Epithelial cell of esophagus (primary cell): ENCODE results near the gene COQ8A.

Experiments
- DNase-seq: peaks from one replicate; pipeline ENCODE4 v3.0.0; 2010; ENCODE audit warnings: low read depth
- H3K4me3 ChIP-seq: 2 replicates; pipeline ENCODE4 v1.5.1; 2011; ENCODE audit warnings: mild to moderate bottlenecking, low read length, control low read depth
- CTCF ChIP-seq: IDR thresholded peaks from 2 replicates; pipeline ENCODE4 v1.5.1; 2011; ENCODE audit warnings: low read depth, mild to moderate bottlenecking, low read length, control low read depth, inconsistent platforms; ENCODE audit not compliant: insufficient read depth; ENCODE audit errors: missing control alignments

The COQ8A gene

DNA sequence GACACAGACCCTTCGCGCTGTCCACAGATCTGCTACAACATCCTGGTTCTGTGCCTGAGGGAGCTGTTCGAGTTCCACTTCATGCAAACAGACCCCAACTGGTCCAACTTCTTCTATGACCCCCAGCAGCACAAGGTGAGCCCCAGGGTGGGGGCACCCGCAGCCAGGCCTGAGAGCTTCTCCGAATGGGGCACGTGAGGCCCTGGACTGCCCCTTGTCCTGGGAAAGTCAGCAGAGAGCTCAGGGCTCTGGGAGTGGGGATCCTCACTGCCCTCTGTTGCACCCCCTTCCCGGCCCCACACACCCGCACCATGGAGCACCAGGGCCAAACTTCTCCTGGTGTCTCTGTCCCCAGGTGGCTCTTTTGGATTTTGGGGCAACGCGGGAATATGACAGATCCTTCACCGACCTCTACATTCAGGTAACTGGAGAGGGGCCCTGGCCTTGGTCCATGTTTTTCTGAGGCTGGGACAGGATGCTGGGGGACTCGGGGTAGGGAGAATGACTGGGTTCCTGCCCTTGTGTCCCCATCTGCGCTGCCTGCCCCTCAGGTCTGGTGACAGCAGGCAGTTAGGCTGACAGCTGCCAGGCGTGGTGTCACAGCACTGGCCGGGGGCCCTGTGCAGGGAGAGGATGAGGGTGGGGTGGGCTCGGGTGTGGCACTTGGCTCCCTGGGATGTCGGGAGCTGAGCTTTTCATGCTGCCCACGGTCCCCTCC is 44.6 kb downstream of the COQ8A start:
- H3K4me3 ChIP-seq: no peak overlapping the region
- no peak for DNase-seq
- no peak for TF ChIP-seq CTCF

GRCh38 chr1:226985239-226985838 is 45.2 kb downstream of the COQ8A start:
- TF ChIP-seq CTCF: no peak
- H3K4me3 ChIP-seq: no peak overlapping the region
- no peak for DNase-seq

GRCh38 chr1:226985839-226986463 is 45.9 kb downstream of the COQ8A start:
- H3K4me3 ChIP-seq: no peak overlapping the region
- peak; percentile 15 for DNase-seq
- TF ChIP-seq CTCF: no peak

DNA sequence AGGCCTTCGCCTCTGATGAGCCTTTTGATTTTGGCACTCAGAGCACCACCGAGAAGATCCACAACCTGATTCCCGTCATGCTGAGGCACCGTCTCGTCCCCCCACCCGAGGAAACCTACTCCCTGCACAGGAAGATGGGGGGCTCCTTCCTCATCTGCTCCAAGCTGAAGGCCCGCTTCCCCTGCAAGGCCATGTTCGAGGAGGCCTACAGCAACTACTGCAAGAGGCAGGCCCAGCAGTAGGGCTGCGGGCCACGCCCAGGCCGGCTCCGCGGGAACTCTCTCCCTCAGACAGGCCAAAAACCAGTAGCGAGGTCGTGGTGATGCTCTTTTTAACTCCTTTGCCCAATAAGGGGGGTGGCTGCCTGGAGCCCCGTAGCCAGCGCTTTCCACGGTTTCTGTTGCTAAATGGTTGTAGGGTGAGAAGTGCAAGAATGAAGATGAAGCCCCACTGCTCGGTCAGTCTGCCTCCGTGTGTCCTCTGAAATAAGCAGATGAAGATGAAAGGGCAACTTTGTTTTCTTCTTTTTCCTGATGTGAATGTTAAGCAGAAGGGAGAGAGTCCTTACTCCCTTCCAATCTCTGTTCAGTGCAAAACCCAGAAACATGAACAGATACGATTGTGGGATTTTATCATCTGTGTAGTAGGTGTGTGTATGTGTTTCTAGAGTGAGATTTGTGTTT is 46.5 kb downstream of the COQ8A start:
- DNase-seq: no peak
- TF ChIP-seq CTCF: no peak
- H3K4me3 ChIP-seq: no peak overlapping the region

- no peak overlapping the region for H3K4me3 ChIP-seq
- no peak for TF ChIP-seq CTCF
- DNase-seq: no peak
These were observed 47.1 kb downstream of the COQ8A start for GRCh38 chr1:226987179-226987536.

- H3K4me3 ChIP-seq: no peak overlapping the region
- no peak for DNase-seq
- no peak for TF ChIP-seq CTCF
These were observed 47.7 kb downstream of the COQ8A start for GRCh38 chr1:226987623-226988333.
